Activated T-cell treated with anti-CD3 and anti-CD28 coated beads for 24 hours (primary cell): ENCODE data around the gene OSCP1.

ENCODE experiments used
- DNase-seq: peaks from one replicate; pipeline ENCODE4 v3.0.0-alpha.2; 2020; ENCODE audit warnings: low read depth

The OSCP1 gene

GRCh38 chr1:36475341-36475740 lies 25.1 kb upstream of the OSCP1 start:
- DNase-seq: no peak

DNA sequence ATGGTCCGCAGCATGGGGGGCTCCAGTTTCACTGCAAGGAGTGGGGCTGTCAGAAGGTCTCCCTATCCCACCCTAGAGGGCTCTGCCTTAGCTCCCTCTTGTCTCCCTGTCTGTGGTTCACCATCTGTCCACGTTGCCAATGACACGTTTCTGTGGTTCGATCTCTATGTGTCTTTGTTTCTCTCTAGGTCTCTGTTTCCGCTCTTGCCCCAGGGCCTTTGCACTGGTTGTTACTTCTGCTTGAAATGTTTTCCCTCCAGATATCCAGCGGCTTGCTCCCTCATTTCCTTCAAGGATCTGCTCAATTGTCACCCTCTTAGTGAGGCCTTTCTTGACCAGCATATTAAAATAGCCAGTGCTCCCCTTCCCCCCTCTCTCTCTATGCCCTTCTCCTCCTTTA lies 22.4 kb upstream of the OSCP1 start:
- no peak for DNase-seq

GRCh38 chr1:36471830-36472641 lies 21.8 kb upstream of the OSCP1 start:
- DNase-seq: no peak

DNA sequence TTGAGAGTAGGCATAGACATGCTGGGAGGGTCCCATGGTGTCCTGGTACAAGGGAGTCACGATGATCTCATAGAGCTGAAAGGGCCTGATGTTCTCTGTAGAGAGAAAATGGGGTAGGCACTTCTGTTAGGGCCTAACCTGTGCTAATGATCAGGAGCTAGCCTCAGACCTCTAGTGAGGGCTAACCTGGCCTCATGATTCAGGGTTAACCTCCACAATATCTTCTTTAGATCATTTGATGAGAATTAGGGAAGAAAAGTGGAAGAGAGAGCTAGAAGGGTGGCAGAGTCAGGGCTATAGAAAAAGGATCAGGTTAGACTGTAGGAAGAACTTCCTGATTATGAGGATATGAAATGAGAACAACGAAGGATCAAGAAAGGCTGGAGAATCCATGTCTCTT lies 18.9 kb upstream of the OSCP1 start:
- DNase-seq: no peak

DNA sequence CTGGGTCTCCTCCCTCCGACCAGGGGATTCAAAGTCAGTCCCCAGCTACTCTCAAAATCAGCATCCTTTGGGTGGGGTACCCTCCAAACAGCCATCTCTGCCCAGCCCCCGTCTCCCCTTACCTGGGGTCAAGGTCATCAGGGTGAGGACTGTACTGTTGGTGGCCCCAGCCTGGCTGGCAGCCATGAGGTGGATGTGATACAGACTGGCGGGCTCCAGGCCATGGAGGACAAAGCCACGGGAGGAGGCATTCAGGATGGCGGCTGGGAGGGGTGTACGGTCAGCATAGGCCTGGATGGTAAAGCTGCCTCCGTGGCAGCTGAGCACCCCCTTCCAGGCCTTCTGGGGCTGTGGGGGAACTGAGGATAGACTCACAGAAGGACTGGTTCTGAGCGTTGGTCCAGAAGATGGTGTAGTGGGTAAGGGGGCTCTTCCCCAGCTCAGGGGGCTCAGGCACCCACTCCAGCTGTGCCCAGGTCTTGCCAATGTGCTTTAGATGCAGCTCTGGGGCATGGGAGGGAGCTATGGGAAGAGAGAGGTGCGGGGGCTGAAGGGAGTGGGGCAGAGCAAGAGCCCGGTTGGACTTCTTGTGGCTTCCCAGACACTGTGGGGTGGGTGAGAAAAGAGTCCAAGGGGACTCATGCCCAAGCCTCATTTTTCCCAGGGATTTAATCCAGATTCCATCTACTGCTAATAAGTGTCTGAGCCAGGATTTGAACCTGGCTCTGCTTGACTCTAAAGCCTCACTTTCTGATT lies 17.6 kb upstream of the OSCP1 start:
- DNase-seq: no peak

DNA sequence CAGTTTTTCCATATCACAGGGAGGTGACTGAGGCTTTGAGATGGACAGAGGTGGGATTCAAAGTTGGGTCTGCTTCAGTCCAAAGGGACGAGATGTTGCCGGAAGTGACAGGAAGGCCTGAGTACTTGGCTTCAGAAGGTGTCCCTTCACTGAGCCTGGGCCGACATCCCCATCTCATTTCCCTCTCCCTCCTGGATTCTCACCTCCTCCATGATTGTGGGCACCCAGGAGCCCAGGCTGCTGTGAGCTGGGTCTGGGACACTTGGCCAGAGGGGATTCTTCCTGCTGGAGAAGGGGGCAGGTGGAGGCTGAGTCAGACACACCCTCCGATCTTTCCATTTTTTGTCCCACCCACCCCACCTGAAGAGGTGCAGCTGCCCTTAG lies 16.8 kb upstream of the OSCP1 start:
- no peak for DNase-seq

- DNase-seq: no peak
These were observed 16.2 kb upstream of the OSCP1 start for GRCh38 chr1:36466370-36467026.

GRCh38 chr1:36465731-36466369 lies 15.6 kb upstream of the OSCP1 start:
- DNase-seq: no peak

GRCh38 chr1:36464605-36465393 lies 14.5 kb upstream of the OSCP1 start:
- no peak for DNase-seq

DNA sequence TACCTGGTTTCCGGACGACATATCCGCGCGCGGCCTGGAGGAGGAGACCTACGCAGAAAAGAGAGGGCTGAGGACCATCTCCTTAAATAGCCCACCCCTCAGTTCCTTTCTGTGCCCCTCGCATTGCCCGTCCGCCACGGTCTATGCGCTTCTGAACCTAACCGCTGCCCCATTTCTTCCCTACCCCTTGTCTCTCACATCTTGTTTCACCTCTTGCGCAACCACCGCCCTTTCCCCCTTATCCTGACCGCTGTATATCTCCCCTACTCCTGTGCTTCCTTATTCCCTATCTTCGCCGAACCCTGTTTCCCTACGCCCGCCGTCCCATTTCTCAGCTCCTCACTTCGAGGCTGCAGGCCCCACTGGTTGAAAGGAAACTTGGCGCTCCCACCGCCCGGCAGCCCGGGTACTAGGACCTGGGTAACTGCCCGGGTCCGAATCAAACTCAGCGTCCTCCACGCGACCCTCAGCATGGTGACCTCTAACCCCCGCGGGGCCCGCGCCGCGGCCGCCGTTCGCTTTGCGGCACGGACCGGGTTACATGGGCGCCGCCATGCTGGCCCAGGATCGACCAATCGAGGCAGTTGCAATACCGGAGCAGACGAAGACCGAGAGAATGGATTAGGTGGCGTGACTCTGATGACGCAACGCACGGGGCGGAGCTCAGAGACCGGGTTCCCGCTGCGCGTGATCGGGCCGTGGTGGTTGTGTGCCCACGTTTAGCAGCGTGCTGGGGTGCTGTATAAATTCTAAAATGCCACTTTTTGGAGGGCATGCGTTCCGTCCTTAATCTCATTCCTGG lies 13.8 kb upstream of the OSCP1 start, which contains the start of gene MRPS15:
MRPS15 (minus strand) TSS at position 582 of the 802 bp plus-strand sequence; CDS start at position 473, 109 bp downstream.
- DNase-seq: peak; percentile 93

GRCh38 chr1:36463463-36463802 lies 13.2 kb upstream of the OSCP1 start:
- no peak for DNase-seq

DNA sequence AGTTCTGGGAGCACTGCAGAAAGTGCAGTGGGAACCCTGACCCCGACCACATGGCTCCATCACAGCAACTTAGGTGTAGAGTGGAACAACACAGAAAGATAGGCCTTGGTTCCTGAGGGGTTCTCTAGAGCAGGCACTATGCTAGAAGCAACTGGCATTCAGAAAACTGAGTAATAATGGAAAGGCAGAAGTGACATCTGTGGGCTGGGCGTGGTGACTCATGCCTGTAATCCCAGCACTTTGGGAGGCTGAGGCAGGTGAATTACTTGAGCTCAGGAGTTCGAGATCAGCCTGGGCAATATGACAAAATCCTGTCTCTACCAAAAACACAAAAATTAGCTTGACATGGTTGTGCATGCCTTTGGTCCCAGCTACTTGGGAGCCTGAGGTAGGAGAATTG lies 8.7 kb upstream of the OSCP1 start:
- peak; percentile 54 for DNase-seq

DNA sequence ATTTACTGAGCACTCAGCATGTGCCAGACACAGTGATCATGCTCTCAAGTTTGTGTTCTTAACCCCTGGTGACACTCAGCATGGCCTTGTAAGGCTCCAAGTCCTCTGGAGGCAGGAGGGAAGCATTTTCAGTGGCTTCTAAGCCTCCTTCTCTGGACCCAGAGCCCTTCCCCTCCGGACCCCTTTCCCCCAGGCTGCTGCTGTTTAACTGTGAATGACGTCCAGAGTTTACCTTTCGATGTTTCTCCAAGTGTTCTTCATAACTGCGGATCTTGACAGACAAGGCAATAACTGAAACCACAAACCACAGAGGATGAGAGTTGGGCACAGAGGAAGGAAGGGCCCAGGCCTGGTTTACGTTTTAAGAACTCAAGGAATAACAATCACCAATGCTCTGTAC lies 7.4 kb upstream of the OSCP1 start:
- no peak for DNase-seq

- no peak for DNase-seq
These were observed 6.2 kb upstream of the OSCP1 start for GRCh38 chr1:36456391-36456928.

GRCh38 chr1:36455386-36455785 lies 5.1 kb upstream of the OSCP1 start:
- DNase-seq: no peak

DNA sequence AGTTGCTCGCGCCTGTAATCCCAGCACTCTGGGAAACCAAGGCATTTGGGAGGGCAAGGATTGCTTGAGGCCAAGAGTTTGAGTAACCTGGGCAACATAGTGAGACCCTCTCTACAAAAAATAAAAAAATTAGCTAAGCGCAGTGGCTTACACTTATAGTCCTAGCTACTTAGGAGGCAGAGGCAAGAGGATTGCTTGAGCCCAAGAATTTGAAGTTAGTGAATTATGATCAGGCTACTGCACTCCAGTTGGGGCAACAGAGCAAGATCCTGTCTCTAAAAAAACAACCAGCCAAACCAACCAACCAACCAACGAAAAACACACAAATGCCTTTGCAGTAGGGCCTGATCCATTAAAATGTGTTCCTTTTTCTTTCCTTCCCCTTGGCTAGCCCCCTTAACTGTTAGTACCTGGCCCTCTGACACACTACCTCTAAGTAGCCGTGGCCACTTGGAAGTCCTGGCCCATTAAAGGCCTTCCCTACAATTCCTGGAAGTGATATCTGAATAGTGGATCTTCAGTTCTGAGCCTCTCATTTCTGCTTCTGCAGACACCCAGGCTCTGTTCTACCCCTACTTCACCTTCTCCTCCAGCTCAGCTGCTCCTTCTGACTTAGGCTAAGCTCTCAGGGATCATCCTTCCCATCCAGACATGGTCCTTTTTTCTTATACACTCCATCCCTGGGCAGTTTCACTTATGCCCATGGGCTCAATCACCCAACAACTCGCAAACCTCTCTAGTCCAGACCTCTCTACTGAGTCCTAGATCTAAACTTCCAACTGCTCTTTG lies 3.5 kb upstream of the OSCP1 start:
- no peak for DNase-seq

DNA sequence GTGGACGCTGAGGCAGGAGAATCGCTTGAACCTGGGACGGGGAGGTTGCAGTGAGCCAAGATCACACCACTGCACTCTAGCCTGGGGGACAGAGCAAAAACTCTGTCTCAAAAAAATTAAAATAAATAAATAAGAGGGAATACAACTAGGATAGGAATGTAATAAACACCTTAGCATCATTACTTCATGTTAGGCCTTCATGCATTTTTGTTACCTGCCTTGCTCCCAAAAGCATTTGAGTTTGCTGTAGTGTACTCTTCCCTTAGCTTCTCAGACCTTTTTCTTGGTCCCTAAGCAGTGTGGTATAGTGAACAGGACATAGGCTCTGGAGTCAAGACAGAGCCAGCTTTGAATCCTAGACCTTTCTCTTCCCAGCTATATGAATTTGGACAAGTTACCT lies 2.8 kb upstream of the OSCP1 start:
- no peak for DNase-seq

- no peak for DNase-seq
These were observed 661 bp upstream of the OSCP1 start for GRCh38 chr1:36450919-36451305.

DNA sequence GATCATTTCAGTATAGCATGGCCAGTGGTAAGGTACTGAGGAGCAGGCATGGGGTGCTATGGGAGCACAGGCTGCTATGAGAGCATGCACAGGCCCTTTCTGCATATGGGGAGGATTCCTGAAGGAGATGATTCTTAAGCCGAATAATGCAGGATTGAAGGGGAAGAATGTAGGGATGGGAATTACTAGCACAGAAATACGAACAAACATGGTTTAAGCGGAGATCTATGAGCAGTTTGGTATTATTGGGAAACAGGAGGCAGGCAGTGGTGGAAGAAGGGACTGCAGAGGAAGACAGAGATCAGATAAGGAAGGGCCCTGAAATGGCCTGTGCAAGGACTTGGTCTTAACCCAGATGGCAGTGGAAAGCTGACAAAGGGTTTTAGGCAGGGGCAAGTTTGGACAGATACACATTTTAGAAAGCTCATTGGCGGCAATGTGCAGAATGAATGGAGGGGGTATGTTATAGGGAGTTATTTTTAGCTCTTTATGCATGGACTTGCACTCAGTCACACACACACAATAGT lies 1.7 kb downstream of the OSCP1 start:
- DNase-seq: no peak

- no peak for DNase-seq
These were observed 2.8 kb downstream of the OSCP1 start for GRCh38 chr1:36447450-36447849.
